ENCODE measurements around the gene SSBP3.

The SSBP3 gene

GRCh38 chr1:54176621-54177327, 229.4 kb downstream of the SSBP3 start:
- H3K4me3 ChIP-seq = no peak overlapping the region
- no peaks in the 10 kb centered on the region for H3K9me3 ChIP-seq (ENCODE audit: low read depth, low read length)
- H3K36me3 ChIP-seq (ENCODE audit: insufficient read depth, low read length) = no peaks in the 10 kb centered on the region
- no peak for DNase-seq (ENCODE audit: low read depth, low spot score)
- no peak overlapping the region for H3K27ac ChIP-seq
- TF ChIP-seq FOXP2 (optimal IDR thresholded peaks at IDR 0.05; ENCODE audit: control extremely low read depth, extremely low read length, insufficient read depth) (no peak), POLR2AphosphoS5 (IDR thresholded peaks at IDR 0.05; ENCODE audit: borderline replicate concordance, low read depth, low read length) (no peak), EZH2 (IDR thresholded peaks at IDR 0.05) (no peak)
- no peak overlapping the region for H3K9ac ChIP-seq (ENCODE audit: insufficient read length)
